Retina (tissue), 1 donor: Measurements from ENCODE around the gene LHFPL2.

Experiments
- DNase-seq: peaks from one replicate; pipeline ENCODE4 v3.0.0-alpha.2; 2016

Gene LHFPL2

GRCh38 chr5:78515670-78516069 lies 132.9 kb downstream of the LHFPL2 start:
- DNase-seq: no peak

- DNase-seq: no peak
Measured at GRCh38 chr5:78514427-78515330, 133.9 kb downstream of the LHFPL2 start.

- DNase-seq: no peak
Measured at GRCh38 chr5:78513441-78513840, 135.1 kb downstream of the LHFPL2 start.

GRCh38 chr5:78512435-78512834 lies 136.1 kb downstream of the LHFPL2 start:
- DNase-seq: no peak

- peak; percentile 64 for DNase-seq
Measured at GRCh38 chr5:78511121-78511906, 137.3 kb downstream of the LHFPL2 start.

GRCh38 chr5:78509884-78510769 lies 138.4 kb downstream of the LHFPL2 start:
- DNase-seq: peak; percentile 84

GRCh38 chr5:78509145-78509865 lies 139.3 kb downstream of the LHFPL2 start:
- DNase-seq: peak; percentile 79

- DNase-seq: no peak
Measured at GRCh38 chr5:78508186-78508765, 140.3 kb downstream of the LHFPL2 start.

GRCh38 chr5:78507531-78507930 lies 141.0 kb downstream of the LHFPL2 start:
- DNase-seq: no peak

- no peak for DNase-seq
Measured at GRCh38 chr5:78506261-78507024, 142.1 kb downstream of the LHFPL2 start.

- DNase-seq: no peak
Measured at GRCh38 chr5:78505860-78506259, 142.7 kb downstream of the LHFPL2 start.

GRCh38 chr5:78504704-78505677 lies 143.6 kb downstream of the LHFPL2 start:
- DNase-seq: peak; percentile 60

- no peak for DNase-seq
Measured at GRCh38 chr5:78503958-78504653, 144.5 kb downstream of the LHFPL2 start.

GRCh38 chr5:78501411-78502352 lies 146.9 kb downstream of the LHFPL2 start:
- DNase-seq: no peak

- DNase-seq: no peak
Measured at GRCh38 chr5:78500871-78501270, 147.7 kb downstream of the LHFPL2 start.

GRCh38 chr5:78500028-78500427 lies 148.5 kb downstream of the LHFPL2 start:
- no peak for DNase-seq

GRCh38 chr5:78499485-78499884 lies 149.1 kb downstream of the LHFPL2 start:
- no peak for DNase-seq
